ENCODE results near the gene SGPP2. TPM values are rescaled to one million over a fixed set of nuclear protein-coding genes. Genes with fewer than 3 reads are reported as not detected.

The SGPP2 gene
- total RNA-seq, 1 experiment from 2014 or later, result not detected

- Histone ChIP-seq H3K14ac (ENCODE audit: insufficient read depth, low read length) (no peak overlapping the region), H4K91ac (ENCODE audit: insufficient read length, low read depth, low read length) (no peak overlapping the region), H3K4me1 (ENCODE audit: insufficient read depth, low read length) (no peaks in the 10 kb centered on the region), H3K9me3 (ENCODE audit: control insufficient read depth, low read depth, low read length) (no peaks in the 10 kb centered on the region), H4K20me1 (ENCODE audit: control insufficient read depth, insufficient read depth, insufficient read length) (no peaks in the 10 kb centered on the region), H3K18ac (ENCODE audit: insufficient read length, low read depth, low read length) (no peak overlapping the region), H3K27me3 (ENCODE audit: insufficient read depth, low read length) (peaks cover 3% of the 10 kb centered on the region; the same call in 1 of the 2 replicates), H4K8ac (replicated peaks; ENCODE audit: insufficient read length, low read depth, low read length) (no peak overlapping the region), H2BK120ac (ENCODE audit: low read depth, low read length, poor library complexity, severe bottlenecking) (no peak overlapping the region), H2BK12ac (ENCODE audit: insufficient read length, low read depth, low read length) (no peak overlapping the region), H2AK5ac (ENCODE audit: insufficient read length, low read length) (no peak overlapping the region), H3K23ac (ENCODE audit: insufficient read length, low read depth, low read length) (no peak overlapping the region), H3T11ph (ENCODE audit: low read length) (no peak overlapping the region), H3K23me2 (ENCODE audit: insufficient read length, low read depth, low read length, poor library complexity, severe bottlenecking) (no peaks in the 10 kb centered on the region), H3K27ac (ENCODE audit: insufficient read length, low read depth, low read length) (no peak overlapping the region), H3K79me1 (ENCODE audit: insufficient read depth, low read depth, low read length, poor library complexity, severe bottlenecking) (no peaks in the 10 kb centered on the region), H3K4ac (ENCODE audit: low read depth, low read length) (no peak overlapping the region), H3K79me2 (ENCODE audit: insufficient read depth, low read length) (no peaks in the 10 kb centered on the region), H2BK20ac (ENCODE audit: low read depth, low read length, poor library complexity, severe bottlenecking) (no peak overlapping the region), H2BK15ac (ENCODE audit: low read depth, low read length) (no peak overlapping the region), H2BK5ac (ENCODE audit: insufficient read length, low read length) (no peak overlapping the region), H2AFZ (ENCODE audit: low read length) (no peak overlapping the region), H3K56ac (ENCODE audit: insufficient read length, low read depth, low read length) (no peak overlapping the region), H3K9ac (ENCODE audit: extremely low read depth, insufficient read length, low read length) (no peak overlapping the region), H3K4me2 (ENCODE audit: insufficient read depth, insufficient read length, low read length) (no peak overlapping the region), H4K5ac (ENCODE audit: insufficient read length, low read depth, low read length) (no peak overlapping the region)
- H3K36me3 Mint-ChIP-seq (ENCODE audit: insufficient read depth in 1 of 3, low read depth in 3 of 3), result no peaks in the 10 kb centered on the region
- H3K27ac Mint-ChIP-seq, result no peak overlapping the region
- peak; percentile 21; the same call in 2 of the 3 replicates for TF ChIP-seq CTCF (conservative IDR thresholded peaks at IDR 0.05)
- WGBS (ENCODE audit: extremely low coverage, insufficient read length, low lambda C conversion rate), result 100% methylated on average over 1 of the region's 3 CpGs
- no peak for DNase-seq
- peaks cover 2 to 5% of the 10 kb centered on the region in 2 experiments for H3K4me1 Mint-ChIP-seq
- no peak overlapping the region for H3K4me3 Mint-ChIP-seq
- H3K9me3 Mint-ChIP-seq, result no peaks in the 10 kb centered on the region; a peak in 1 of 5 replicates
- peaks cover 86% of the 10 kb centered on the region for H3K27me3 Mint-ChIP-seq (ENCODE audit: low read depth)
Measured at GRCh38 chr2:222483513-222484039, 59.2 kb downstream of the SGPP2 start.

Data from H9 (cell line).